ENCODE data around the gene USH2A. TPM values are rescaled to one million over a fixed set of nuclear protein-coding genes. Genes with fewer than 3 reads are reported as not detected.
A peak's percentile ranks its signal among the peaks of the same experiment; 100 is the strongest.

Gene USH2A
- total RNA-seq, 1 donor from 2014 or later = 0.04 TPM

- H3K4me1 Mint-ChIP-seq = peaks cover 12% of the 10 kb centered on the region
- no peak overlapping the region for H3K4me3 Mint-ChIP-seq
- Histone ChIP-seq H3K9ac (no peak overlapping the region), H3K27me3 (no peaks in the 10 kb centered on the region), H3K79me2 (ENCODE audit: low read depth) (no peaks in the 10 kb centered on the region), H3K4me3 (no peak overlapping the region), H3K4me2 (no peak overlapping the region), H3K27ac (no peak overlapping the region), H3K9me3 (ENCODE audit: low read depth) (no peaks in the 10 kb centered on the region), H4K20me1 (ENCODE audit: low read depth) (no peaks in the 10 kb centered on the region), H2AFZ (replicated peaks) (no peak overlapping the region), H3K4me1 (peaks cover 11% of the 10 kb centered on the region), H3F3A (ENCODE audit: low read depth) (no peaks in the 10 kb centered on the region), H3K36me3 (no peaks in the 10 kb centered on the region)
- TF ChIP-seq, protein P1, sequence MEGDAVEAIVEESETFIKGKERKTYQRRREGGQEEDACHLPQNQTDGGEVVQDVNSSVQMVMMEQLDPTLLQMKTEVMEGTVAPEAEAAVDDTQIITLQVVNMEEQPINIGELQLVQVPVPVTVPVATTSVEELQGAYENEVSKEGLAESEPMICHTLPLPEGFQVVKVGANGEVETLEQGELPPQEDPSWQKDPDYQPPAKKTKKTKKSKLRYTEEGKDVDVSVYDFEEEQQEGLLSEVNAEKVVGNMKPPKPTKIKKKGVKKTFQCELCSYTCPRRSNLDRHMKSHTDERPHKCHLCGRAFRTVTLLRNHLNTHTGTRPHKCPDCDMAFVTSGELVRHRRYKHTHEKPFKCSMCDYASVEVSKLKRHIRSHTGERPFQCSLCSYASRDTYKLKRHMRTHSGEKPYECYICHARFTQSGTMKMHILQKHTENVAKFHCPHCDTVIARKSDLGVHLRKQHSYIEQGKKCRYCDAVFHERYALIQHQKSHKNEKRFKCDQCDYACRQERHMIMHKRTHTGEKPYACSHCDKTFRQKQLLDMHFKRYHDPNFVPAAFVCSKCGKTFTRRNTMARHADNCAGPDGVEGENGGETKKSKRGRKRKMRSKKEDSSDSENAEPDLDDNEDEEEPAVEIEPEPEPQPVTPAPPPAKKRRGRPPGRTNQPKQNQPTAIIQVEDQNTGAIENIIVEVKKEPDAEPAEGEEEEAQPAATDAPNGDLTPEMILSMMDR (IDR thresholded peaks at IDR 0.05) = no peak
- TF ChIP-seq EZH2 (IDR thresholded peaks at IDR 0.05) (no peak), EZH2phosphoT487 (IDR thresholded peaks at IDR 0.05) (no peak)
- no peaks in the 10 kb centered on the region for H3K9me3 Mint-ChIP-seq
- DNase-seq (ENCODE audit: low spot score) = no peak
- no peaks in the 10 kb centered on the region for H3K36me3 Mint-ChIP-seq
- H3K27ac Mint-ChIP-seq = no peak overlapping the region
- H3K27me3 Mint-ChIP-seq (ENCODE audit: insufficient read depth, low read depth) = no peaks in the 10 kb centered on the region
Observed at GRCh38 chr1:216176970-216177369, 246.3 kb downstream of the USH2A start.

DNA sequence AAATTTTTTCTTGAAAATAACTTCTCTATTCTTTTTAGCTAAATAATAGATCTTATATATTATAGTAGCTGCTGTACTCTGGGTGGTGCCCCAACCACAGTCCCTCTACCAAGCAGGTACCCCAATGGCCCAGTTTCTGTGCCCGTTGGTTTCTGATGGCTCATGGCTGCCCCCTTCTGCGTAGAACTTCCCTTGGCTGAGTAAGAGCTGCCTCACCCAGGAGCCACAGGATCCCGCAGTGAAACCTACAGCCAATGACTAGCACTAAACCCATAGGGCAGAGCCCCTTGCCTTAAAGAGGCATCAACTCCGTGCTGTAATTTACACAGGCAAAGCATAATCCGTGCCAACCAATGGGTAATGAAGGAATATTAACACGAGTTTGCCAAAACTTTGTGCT, 247.5 kb downstream of the USH2A start:
- H3K4me1 ChIP-seq = peaks cover 11% of the 10 kb centered on the region
- H3K4me2 ChIP-seq = no peak overlapping the region
- H3K4me3 ChIP-seq = no peak overlapping the region
- H3K79me2 ChIP-seq (ENCODE audit: low read depth) = no peaks in the 10 kb centered on the region
- H3K27ac Mint-ChIP-seq = no peak overlapping the region
- no peaks in the 10 kb centered on the region for H3K36me3 Mint-ChIP-seq
- H3K4me3 Mint-ChIP-seq = no peak overlapping the region
- no peaks in the 10 kb centered on the region for H3K27me3 Mint-ChIP-seq (ENCODE audit: insufficient read depth, low read depth)
- no peaks in the 10 kb centered on the region for H3F3A ChIP-seq (ENCODE audit: low read depth)
- H3K4me1 Mint-ChIP-seq = peaks cover 12% of the 10 kb centered on the region
- no peak overlapping the region for H2AFZ ChIP-seq (replicated peaks)
- TF ChIP-seq EZH2 (IDR thresholded peaks at IDR 0.05) (no peak), EZH2phosphoT487 (IDR thresholded peaks at IDR 0.05) (no peak)
- TF ChIP-seq, protein P1 (IDR thresholded peaks at IDR 0.05) = peak; percentile 33
- no peak overlapping the region for H3K27ac ChIP-seq
- H3K9me3 Mint-ChIP-seq = no peaks in the 10 kb centered on the region
- H4K20me1 ChIP-seq (ENCODE audit: low read depth) = no peaks in the 10 kb centered on the region
- H3K9ac ChIP-seq = no peak overlapping the region
- DNase-seq (ENCODE audit: low spot score) = no peak
- H3K36me3 ChIP-seq = no peaks in the 10 kb centered on the region
- no peaks in the 10 kb centered on the region for H3K27me3 ChIP-seq
- no peaks in the 10 kb centered on the region for H3K9me3 ChIP-seq (ENCODE audit: low read depth)

GRCh38 chr1:216173376-216173995, 249.8 kb downstream of the USH2A start:
- H3K4me3 Mint-ChIP-seq = no peak overlapping the region
- H3K36me3 Mint-ChIP-seq = no peaks in the 10 kb centered on the region
- H3K27me3 Mint-ChIP-seq (ENCODE audit: insufficient read depth, low read depth) = no peaks in the 10 kb centered on the region
- TF ChIP-seq EZH2phosphoT487 (IDR thresholded peaks at IDR 0.05) (no peak), EZH2 (IDR thresholded peaks at IDR 0.05) (no peak)
- H3K4me1 Mint-ChIP-seq = peaks cover 6% of the 10 kb centered on the region
- Histone ChIP-seq H3K36me3 (no peaks in the 10 kb centered on the region), H3F3A (ENCODE audit: low read depth) (no peaks in the 10 kb centered on the region), H2AFZ (replicated peaks) (no peak overlapping the region), H3K4me2 (no peak overlapping the region), H3K4me3 (no peak overlapping the region), H3K79me2 (ENCODE audit: low read depth) (no peaks in the 10 kb centered on the region), H3K27ac (no peak overlapping the region), H3K9me3 (ENCODE audit: low read depth) (no peaks in the 10 kb centered on the region), H4K20me1 (ENCODE audit: low read depth) (no peaks in the 10 kb centered on the region), H3K9ac (no peak overlapping the region), H3K27me3 (no peaks in the 10 kb centered on the region), H3K4me1 (no peaks in the 10 kb centered on the region)
- no peak for DNase-seq (ENCODE audit: low spot score)
- H3K9me3 Mint-ChIP-seq = no peaks in the 10 kb centered on the region
- H3K27ac Mint-ChIP-seq = no peak overlapping the region

DNA sequence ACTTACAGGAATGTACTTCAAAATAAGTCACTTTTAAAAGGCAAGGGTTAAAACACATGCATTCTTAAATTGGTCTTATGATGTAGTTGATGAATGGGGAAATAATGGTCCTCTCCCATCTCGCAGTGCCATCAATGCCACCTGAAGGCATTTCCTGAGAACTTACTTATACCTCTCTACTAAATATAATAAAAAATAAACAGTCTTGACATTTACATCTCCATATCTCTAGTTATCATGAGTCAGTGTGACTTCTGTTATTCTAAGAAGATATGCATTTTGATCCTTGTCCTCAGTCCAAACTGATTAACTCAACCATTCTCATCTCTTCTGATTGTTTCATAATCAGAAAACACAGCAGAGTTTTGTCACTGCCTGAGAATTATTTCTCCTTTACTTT, 253.9 kb downstream of the USH2A start:
- H4K20me1 ChIP-seq (ENCODE audit: low read depth) = no peaks in the 10 kb centered on the region
- peaks cover 3% of the 10 kb centered on the region for H3K4me1 Mint-ChIP-seq
- H3K4me1 ChIP-seq = no peaks in the 10 kb centered on the region
- DNase-seq (ENCODE audit: low spot score) = no peak
- H3K4me3 Mint-ChIP-seq = no peak overlapping the region
- H3K27ac ChIP-seq = no peak overlapping the region
- H3K36me3 Mint-ChIP-seq = no peaks in the 10 kb centered on the region
- no peaks in the 10 kb centered on the region for H3F3A ChIP-seq (ENCODE audit: low read depth)
- H3K9me3 ChIP-seq (ENCODE audit: low read depth) = no peaks in the 10 kb centered on the region
- H3K4me2 ChIP-seq = no peak overlapping the region
- TF ChIP-seq EZH2phosphoT487 (IDR thresholded peaks at IDR 0.05) (no peak), EZH2 (IDR thresholded peaks at IDR 0.05) (no peak)
- TF ChIP-seq, protein P1 (IDR thresholded peaks at IDR 0.05) = no peak
- no peak overlapping the region for H3K4me3 ChIP-seq
- no peaks in the 10 kb centered on the region for H3K27me3 Mint-ChIP-seq (ENCODE audit: insufficient read depth, low read depth)
- H3K79me2 ChIP-seq (ENCODE audit: low read depth) = no peaks in the 10 kb centered on the region
- H3K9ac ChIP-seq = no peak overlapping the region
- no peaks in the 10 kb centered on the region for H3K36me3 ChIP-seq
- no peaks in the 10 kb centered on the region for H3K9me3 Mint-ChIP-seq
- H2AFZ ChIP-seq (replicated peaks) = no peak overlapping the region
- no peaks in the 10 kb centered on the region for H3K27me3 ChIP-seq
- H3K27ac Mint-ChIP-seq = no peak overlapping the region
